Right lobe of liver (tissue), 4 donors: ENCODE measurements around the gene ZNF860.

Experiments used
- CTCF ChIP-seq, 4 donors: fragments of 200-600 bp in 3 of 4; fragments of 450-650 bp in 1 of 4; IDR thresholded peaks; one replicate each; pipeline versions ENCODE4 v1.5.1 to v1.8.0; 2016 to 2022; ENCODE audit warnings: antibody characterized with exemption in 4 of 4, mild to moderate bottlenecking in 2 of 4
- POLR2A ChIP-seq: fragments of 450-650 bp; IDR thresholded peaks from one replicate; pipeline ENCODE4 v1.6.1; 2017; ENCODE audit warnings: antibody characterized with exemption, mild to moderate bottlenecking
- donor health status: DM: no; HTN: no; CAD: no.
- donor health status: DM: no; HTN: no; CAD: no.
- donor health status: DM: no; HTN: yes; CAD: no.

GRCh38 chr3:31984321-31984720 is 2.8 kb downstream of the ZNF860 start:
- no peak for TF ChIP-seq CTCF (IDR thresholded peaks at IDR 0.05)
- no peak for TF ChIP-seq POLR2A
